ENCODE data around the gene COLEC12.

COLEC12 gene

DNA sequence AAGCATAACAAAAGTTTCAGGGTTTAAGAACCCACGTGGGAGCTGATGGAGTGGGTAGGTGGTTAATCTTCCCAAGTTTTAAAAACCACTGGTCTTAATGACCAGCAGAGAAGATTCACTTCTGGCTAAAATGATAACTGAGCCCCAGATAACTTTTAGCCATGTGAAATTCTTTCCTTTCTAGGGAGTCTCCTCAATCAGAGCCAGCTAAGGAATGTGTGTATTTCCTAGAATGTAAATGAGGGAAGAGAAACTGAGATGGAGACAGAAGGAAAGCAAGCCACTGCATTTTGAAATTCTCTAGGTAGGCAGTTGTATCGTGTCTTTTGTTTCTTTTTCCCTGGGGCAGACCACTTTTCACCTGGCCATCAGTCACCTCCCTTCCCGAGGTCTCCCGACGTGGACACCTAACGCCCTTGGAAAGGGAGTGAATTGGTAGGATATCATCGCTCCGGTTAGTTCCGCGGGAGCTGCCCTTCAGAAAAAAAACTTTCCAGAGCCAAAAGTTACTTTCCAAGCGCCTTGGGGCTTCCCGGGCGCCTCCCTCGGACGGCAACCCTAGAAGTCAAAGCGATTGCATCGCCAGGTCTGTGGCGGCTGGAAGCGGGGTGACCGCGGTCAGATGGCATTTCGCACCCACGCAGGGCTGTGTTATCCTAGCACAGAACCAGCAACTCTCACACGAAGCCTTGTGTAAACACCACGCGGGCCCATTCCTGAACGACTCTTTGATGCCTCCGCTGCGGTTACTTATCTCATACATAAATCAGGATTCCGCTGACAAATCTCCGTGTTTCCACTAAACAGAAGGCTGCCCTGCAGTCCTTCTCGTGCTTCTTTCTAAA lies 1.3 kb downstream of the COLEC12 start:
- ChIA-PET CTCF (interaction anchor here (0.6 to 5.0 kb wide), 8 partner anchors 13 to 186 kb away, joined by 3 to 28 read pairs (median 3); no protein-coding TSS in a partner anchor), POLR2A (no interaction called here)
- H3K36me3 ChIP-seq (ENCODE audit: control insufficient read depth in 2 of 2, insufficient read depth in 1 of 2, low read length in 2 of 2), result no peaks in the 10 kb centered on the region
- H3K4me3 ChIP-seq (ENCODE audit: low read depth, low read length), result peak overlapping the region; percentile 32
- H3K4me1 ChIP-seq (ENCODE audit: control insufficient read depth, insufficient read depth, low read length), result peaks cover 16% of the 10 kb centered on the region
- no peaks in the 10 kb centered on the region for H3K9me3 ChIP-seq (ENCODE audit: control insufficient read depth, insufficient read depth, low read depth, low read length)
- peak overlapping the region; percentile 63; the same call in 1 of the 2 replicates for H3K27ac ChIP-seq (ENCODE audit: extremely low read depth, low read depth, low read length)
- no peak for TF ChIP-seq ZNF354C (tag by site-specific recombination; IDR thresholded peaks at IDR 0.05; ENCODE audit: borderline replicate concordance, low read depth)
- TF ChIP-seq ZNF544 (tag by site-specific recombination; IDR thresholded peaks at IDR 0.05), result no peak
- TF ChIP-seq ZNF529 (tag by site-specific recombination; IDR thresholded peaks at IDR 0.05; ENCODE audit: insufficient replicate concordance), result no peak
- no peak for TF ChIP-seq ZNF148 (tag by site-specific recombination; IDR thresholded peaks at IDR 0.05; ENCODE audit: borderline replicate concordance)
- TF ChIP-seq KLF16 (tag by site-specific recombination; IDR thresholded peaks at IDR 0.05), result peak; percentile 82
- no peak for TF ChIP-seq ZNF658 (tag by site-specific recombination; IDR thresholded peaks at IDR 0.05)
- no peak for TF ChIP-seq ZNF266 (tag by site-specific recombination; IDR thresholded peaks at IDR 0.05; ENCODE audit: low read depth)
- peak; percentile 87; the same call in 1 of the 2 replicates for TF ChIP-seq ZNF645 (tag by site-specific recombination; IDR thresholded peaks at IDR 0.05)
- TF ChIP-seq ZNF140 (tag by site-specific recombination; IDR thresholded peaks at IDR 0.05), result no peak
- 0 out of 2 replicates have a peak, but pooled peaks have one; percentile 21 for TF ChIP-seq SP3 (tag by site-specific recombination; IDR thresholded peaks at IDR 0.05)
- no peak for TF ChIP-seq ZNF521 (tag by site-specific recombination; IDR thresholded peaks at IDR 0.05)
- no peak for TF ChIP-seq ZNF776 (tag by site-specific recombination; IDR thresholded peaks at IDR 0.05; ENCODE audit: borderline replicate concordance)
- peak; percentile 42 for TF ChIP-seq SP2 (tag by site-specific recombination; IDR thresholded peaks at IDR 0.05)
- TF ChIP-seq ZBTB6 (tag by site-specific recombination; IDR thresholded peaks at IDR 0.05), result peak; percentile 88
- peak; percentile 94 for TF ChIP-seq ZNF488 (tag by site-specific recombination; IDR thresholded peaks at IDR 0.05)
- TF ChIP-seq MZF1 (tag by site-specific recombination; IDR thresholded peaks at IDR 0.05; ENCODE audit: borderline replicate concordance), result no peak
- TF ChIP-seq ZNF19 (tag by site-specific recombination; IDR thresholded peaks at IDR 0.05; ENCODE audit: low read depth), result no peak
- no peak; the same call in 1 of the 2 replicates for TF ChIP-seq ZNF76 (tag by site-specific recombination; IDR thresholded peaks at IDR 0.05; ENCODE audit: borderline replicate concordance, low read depth)
- no peak for TF ChIP-seq ZNF37A (tag by site-specific recombination; IDR thresholded peaks at IDR 0.05)
- no peak for TF ChIP-seq ZNF585B (tag by site-specific recombination; IDR thresholded peaks at IDR 0.05)
- no peak; the same call in 1 of the 2 replicates for TF ChIP-seq ZNF501 (tag by site-specific recombination; IDR thresholded peaks at IDR 0.05)
- TF ChIP-seq, protein P1, sequence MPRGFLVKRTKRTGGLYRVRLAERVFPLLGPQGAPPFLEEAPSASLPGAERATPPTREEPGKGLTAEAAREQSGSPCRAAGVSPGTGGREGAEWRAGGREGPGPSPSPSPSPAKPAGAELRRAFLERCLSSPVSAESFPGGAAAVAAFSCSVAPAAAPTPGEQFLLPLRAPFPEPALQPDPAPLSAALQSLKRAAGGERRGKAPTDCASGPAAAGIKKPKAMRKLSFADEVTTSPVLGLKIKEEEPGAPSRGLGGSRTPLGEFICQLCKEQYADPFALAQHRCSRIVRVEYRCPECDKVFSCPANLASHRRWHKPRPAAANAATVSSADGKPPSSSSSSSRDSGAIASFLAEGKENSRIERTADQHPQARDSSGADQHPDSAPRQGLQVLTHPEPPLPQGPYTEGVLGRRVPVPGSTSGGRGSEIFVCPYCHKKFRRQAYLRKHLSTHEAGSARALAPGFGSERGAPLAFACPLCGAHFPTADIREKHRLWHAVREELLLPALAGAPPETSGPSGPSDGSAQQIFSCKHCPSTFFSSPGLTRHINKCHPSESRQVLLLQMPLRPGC (tag by site-specific recombination; IDR thresholded peaks at IDR 0.05), result peak; percentile 63
- TF ChIP-seq ZBTB1 (tag by site-specific recombination; IDR thresholded peaks at IDR 0.05), result no peak
- TF ChIP-seq MEIS1 (CRISPR knock-in tag; IDR thresholded peaks at IDR 0.05; ENCODE audit: borderline replicate concordance), result peak; percentile 74; the same call in 1 of the 2 replicates
- TF ChIP-seq, protein P2, sequence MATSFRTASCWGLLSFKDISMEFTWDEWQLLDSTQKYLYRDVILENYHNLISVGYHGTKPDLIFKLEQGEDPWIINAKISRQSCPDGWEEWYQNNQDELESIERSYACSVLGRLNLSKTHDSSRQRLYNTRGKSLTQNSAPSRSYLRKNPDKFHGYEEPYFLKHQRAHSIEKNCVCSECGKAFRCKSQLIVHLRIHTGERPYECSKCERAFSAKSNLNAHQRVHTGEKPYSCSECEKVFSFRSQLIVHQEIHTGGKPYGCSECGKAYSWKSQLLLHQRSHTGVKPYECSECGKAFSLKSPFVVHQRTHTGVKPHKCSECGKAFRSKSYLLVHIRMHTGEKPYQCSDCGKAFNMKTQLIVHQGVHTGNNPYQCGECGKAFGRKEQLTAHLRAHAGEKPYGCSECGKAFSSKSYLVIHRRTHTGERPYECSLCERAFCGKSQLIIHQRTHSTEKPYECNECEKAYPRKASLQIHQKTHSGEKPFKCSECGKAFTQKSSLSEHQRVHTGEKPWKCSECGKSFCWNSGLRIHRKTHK (tag by site-specific recombination; IDR thresholded peaks at IDR 0.05), result no peak
- no peak for TF ChIP-seq ZNF202 (tag by site-specific recombination; IDR thresholded peaks at IDR 0.05; ENCODE audit: borderline replicate concordance)
- 0 out of 2 replicates have a peak, but pooled peaks have one; percentile 29 for TF ChIP-seq ZBTB7A (tag by site-specific recombination; IDR thresholded peaks at IDR 0.05; ENCODE audit: low read depth)
- TF ChIP-seq ZBTB20 (tag by site-specific recombination; IDR thresholded peaks at IDR 0.05), result 0 out of 2 replicates have a peak, but pooled peaks have one; percentile 19

Measured in HEK293 (cell line).